Measurements from ENCODE around the gene SSBP2. TPM values are rescaled to one million over a fixed set of nuclear protein-coding genes. Genes with fewer than 3 reads are reported as not detected.

The SSBP2 gene
- total RNA-seq, 1 donor from 2014 or later = 85.8 TPM

DNA sequence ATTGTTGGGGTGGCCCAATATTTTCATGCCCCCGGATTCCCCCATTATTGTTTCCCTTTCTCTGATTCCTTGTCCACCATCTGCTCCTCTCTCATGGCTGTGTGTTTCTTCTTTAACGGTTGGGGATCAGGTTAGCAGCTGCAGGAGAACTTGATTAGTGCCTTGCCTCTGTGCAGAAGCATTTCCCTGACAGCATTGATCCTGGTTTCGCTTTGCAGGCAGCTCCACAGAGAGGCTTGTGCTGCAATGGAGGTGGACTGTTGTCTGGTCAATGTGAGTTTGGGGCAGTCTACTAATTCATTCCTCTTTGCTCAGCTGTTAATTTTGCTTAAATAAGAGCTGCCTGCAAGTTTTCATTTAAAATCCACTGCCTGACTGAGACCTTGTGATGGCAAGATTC lies 32.5 kb upstream of the SSBP2 start:
- Mint-ChIP-seq H3K36me3 (no peaks in the 10 kb centered on the region), H3K4me3 (no peak overlapping the region), H3K9me3 (peaks cover 7% of the 10 kb centered on the region), H3K27ac (no peak overlapping the region), H3K4me1 (peaks cover 41% of the 10 kb centered on the region), H3K27me3 (ENCODE audit: low read depth) (no peaks in the 10 kb centered on the region)
- DNase-seq (ENCODE audit: low spot score in 2 of 2, unreplicated experiment in 2 of 2) = no peak
- TF ChIP-seq, protein P1, sequence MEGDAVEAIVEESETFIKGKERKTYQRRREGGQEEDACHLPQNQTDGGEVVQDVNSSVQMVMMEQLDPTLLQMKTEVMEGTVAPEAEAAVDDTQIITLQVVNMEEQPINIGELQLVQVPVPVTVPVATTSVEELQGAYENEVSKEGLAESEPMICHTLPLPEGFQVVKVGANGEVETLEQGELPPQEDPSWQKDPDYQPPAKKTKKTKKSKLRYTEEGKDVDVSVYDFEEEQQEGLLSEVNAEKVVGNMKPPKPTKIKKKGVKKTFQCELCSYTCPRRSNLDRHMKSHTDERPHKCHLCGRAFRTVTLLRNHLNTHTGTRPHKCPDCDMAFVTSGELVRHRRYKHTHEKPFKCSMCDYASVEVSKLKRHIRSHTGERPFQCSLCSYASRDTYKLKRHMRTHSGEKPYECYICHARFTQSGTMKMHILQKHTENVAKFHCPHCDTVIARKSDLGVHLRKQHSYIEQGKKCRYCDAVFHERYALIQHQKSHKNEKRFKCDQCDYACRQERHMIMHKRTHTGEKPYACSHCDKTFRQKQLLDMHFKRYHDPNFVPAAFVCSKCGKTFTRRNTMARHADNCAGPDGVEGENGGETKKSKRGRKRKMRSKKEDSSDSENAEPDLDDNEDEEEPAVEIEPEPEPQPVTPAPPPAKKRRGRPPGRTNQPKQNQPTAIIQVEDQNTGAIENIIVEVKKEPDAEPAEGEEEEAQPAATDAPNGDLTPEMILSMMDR (IDR thresholded peaks at IDR 0.05; ENCODE audit: unreplicated experiment) = no peak

DNA sequence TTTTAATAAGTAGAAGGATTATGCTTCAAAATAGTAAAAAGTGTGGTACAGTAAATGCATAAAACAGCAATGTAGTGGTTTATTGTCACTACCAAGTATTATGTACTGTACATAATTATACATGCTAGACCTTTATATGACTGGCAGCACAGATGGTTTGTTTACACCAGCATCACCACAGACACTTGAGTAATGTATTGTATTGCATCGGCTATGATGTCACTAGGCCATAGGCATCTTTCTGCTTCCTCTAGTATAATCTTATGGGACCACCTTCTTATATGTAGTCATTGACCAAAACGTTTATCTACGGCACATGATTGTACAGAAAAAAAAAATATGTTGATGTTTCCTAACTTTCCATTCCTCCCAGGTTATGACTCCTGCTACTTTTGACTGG lies 31.9 kb upstream of the SSBP2 start:
- DNase-seq (ENCODE audit: low spot score in 2 of 2, unreplicated experiment in 2 of 2) = no peak
- Mint-ChIP-seq H3K9me3 (peaks cover 7% of the 10 kb centered on the region), H3K36me3 (no peaks in the 10 kb centered on the region), H3K4me1 (peaks cover 38% of the 10 kb centered on the region), H3K27me3 (ENCODE audit: low read depth) (no peaks in the 10 kb centered on the region), H3K4me3 (no peak overlapping the region), H3K27ac (no peak overlapping the region)
- TF ChIP-seq, protein P1 (IDR thresholded peaks at IDR 0.05; ENCODE audit: unreplicated experiment) = no peak

DNA sequence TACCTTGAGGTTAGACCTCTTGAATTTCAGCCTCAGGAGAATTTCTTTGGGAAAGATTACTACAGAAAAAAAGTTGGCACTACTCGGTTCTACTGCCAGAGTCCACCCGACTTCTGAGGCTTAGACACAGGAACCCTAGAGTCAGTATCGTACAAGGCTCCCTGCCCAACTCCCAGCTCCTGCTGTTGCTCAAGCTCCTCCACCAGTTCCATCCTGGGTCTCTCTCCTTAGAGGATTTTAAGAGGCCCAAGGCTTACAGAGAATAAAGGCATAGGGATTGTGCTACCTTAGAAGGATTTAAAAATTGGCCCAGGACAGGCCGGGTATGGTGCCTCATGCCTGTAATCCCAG lies 29.0 kb upstream of the SSBP2 start:
- Mint-ChIP-seq H3K27ac (no peak overlapping the region), H3K9me3 (no peaks in the 10 kb centered on the region), H3K4me1 (peaks cover 30% of the 10 kb centered on the region), H3K4me3 (no peak overlapping the region), H3K36me3 (no peaks in the 10 kb centered on the region), H3K27me3 (ENCODE audit: low read depth) (no peaks in the 10 kb centered on the region)
- no peak for DNase-seq (ENCODE audit: low spot score in 2 of 2, unreplicated experiment in 2 of 2)
- TF ChIP-seq, protein P1 (IDR thresholded peaks at IDR 0.05; ENCODE audit: unreplicated experiment) = no peak

DNA sequence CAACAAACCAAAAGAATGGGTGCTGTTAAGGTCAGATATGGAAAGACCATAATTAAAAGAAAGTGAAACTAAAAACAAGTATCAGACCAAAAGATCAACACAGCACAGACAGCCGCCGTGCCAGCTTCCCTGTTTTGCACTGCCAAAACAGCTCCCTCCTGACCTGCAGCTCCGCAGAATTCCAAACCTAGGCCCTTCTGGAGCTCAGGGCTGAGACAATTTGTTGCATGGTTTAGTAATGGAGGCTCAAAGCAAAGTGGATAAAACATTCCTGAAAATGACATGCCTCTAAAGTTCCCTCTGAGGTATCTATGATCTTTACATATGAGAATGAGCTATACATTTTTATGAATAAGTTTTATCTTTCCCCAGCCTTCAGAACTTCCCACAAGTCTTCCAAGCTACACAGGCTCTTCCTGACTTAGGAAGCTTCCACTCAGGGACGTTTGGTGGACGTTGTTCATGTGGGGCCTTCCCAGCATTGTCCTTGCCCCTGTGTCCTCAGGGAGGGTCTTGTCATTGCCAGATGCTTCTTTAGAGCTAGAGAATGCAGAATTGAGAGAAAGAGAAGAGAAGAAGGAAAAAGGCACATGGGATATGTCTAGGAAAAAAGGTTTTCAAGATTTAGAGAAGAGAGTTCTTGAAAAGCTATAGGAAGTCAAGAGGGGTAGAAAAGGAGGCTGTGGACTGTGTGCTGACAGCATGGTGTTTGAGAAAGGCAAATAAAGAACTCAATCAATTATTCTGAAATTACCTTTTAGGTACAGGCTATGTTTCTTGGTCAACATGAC lies 28.4 kb upstream of the SSBP2 start:
- Mint-ChIP-seq H3K27me3 (ENCODE audit: low read depth) (no peaks in the 10 kb centered on the region), H3K4me3 (peak overlapping the region; percentile 33), H3K9me3 (no peaks in the 10 kb centered on the region), H3K4me1 (peaks cover 30% of the 10 kb centered on the region), H3K36me3 (no peaks in the 10 kb centered on the region), H3K27ac (peak overlapping the region; percentile 91)
- DNase-seq (ENCODE audit: low spot score in 2 of 2, unreplicated experiment in 2 of 2) = no peak
- TF ChIP-seq, protein P1 (IDR thresholded peaks at IDR 0.05; ENCODE audit: unreplicated experiment) = no peak

DNA sequence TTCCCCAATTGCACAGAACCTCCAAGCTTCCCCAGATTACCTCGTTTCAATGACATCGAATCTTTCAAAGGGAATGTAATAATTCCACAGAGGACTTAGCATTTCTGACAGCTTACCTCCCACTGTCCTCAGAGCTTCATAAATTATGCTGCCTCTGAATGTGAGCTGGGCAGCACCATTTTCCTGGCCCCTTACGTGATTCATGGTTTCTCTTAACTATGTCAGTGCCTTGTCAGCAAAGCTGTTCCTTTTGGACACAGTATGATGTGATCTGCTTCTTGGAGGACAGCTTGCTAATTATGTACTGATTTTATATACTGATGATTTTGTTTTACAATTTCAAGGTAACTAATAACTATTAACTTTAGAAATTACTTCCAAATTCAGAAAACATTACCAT lies 27.7 kb upstream of the SSBP2 start:
- Mint-ChIP-seq H3K9me3 (no peaks in the 10 kb centered on the region), H3K27me3 (ENCODE audit: low read depth) (no peaks in the 10 kb centered on the region), H3K4me3 (no peak overlapping the region), H3K4me1 (peaks cover 30% of the 10 kb centered on the region), H3K36me3 (no peaks in the 10 kb centered on the region), H3K27ac (peak overlapping the region; percentile 91)
- TF ChIP-seq, protein P1 (IDR thresholded peaks at IDR 0.05; ENCODE audit: unreplicated experiment) = no peak
- DNase-seq (ENCODE audit: low spot score in 2 of 2, unreplicated experiment in 2 of 2) = no peak

Data from mesothelial cell of epicardium (in vitro differentiated cells).